Heart right ventricle (tissue), 16 donors: ENCODE results near the gene PTPRG. TPM values are rescaled to one million over a fixed set of nuclear protein-coding genes. Genes with fewer than 3 reads are reported as not detected.
A peak's percentile ranks its signal among the peaks of the same experiment; 100 is the strongest.
"Not testable (repeated sequence)": the region's sequence is repeated elsewhere in the genome, so short reads cannot be mapped to it uniquely, and the experiment has no call there.

ENCODE experiments used
- ATAC-seq, 8 donors: fragments of 200-7000 bp; cut with Tn5 transposase; one replicate each; pipeline ENCODE4 v1.9.1; 2020; ENCODE audit warnings: mild to moderate bottlenecking in 8 of 8, moderate library complexity in 8 of 8, moderate number of reproducible peaks in 1 of 8
- DNase-seq, 2 donors: peaks; one replicate each; pipeline ENCODE4 v3.0.0-alpha.2; 2020
- H3K27ac ChIP-seq, 10 donors: fragments of 200-600 bp; sonication (generic) in 2 of 10; one replicate each; pipeline versions ENCODE4 v1.5.0 to v1.8.0; 2020 to 2022; ENCODE audit warnings: mild to moderate bottlenecking in 3 of 10
- H3K27me3 ChIP-seq, 7 donors: fragments of 200-600 bp; one replicate each; pipeline ENCODE4 v1.8.0; 2021 to 2022; ENCODE audit warnings: mild to moderate bottlenecking in 2 of 7
- H3K36me3 ChIP-seq, 9 donors: fragments of 200-600 bp; sonication (generic) in 1 of 9; one replicate each; pipeline versions ENCODE4 v1.5.0 to v1.8.0; 2020 to 2022; ENCODE audit warnings: mild to moderate bottlenecking in 2 of 9
- H3K4me1 ChIP-seq, 9 donors: fragments of 200-600 bp; sonication (generic) in 1 of 9; one replicate each; pipeline versions ENCODE4 v1.5.0 to v1.8.0; 2020 to 2022; ENCODE audit warnings: mild to moderate bottlenecking in 4 of 9
- H3K4me3 ChIP-seq, 10 donors: fragments of 200-600 bp; sonication (generic) in 2 of 10; one replicate each; pipeline versions ENCODE4 v1.5.0 to v1.8.0; 2020 to 2022; ENCODE audit warnings: mild to moderate bottlenecking in 7 of 10, moderate library complexity in 2 of 10
- H3K9me3 ChIP-seq, 11 donors: fragments of 200-600 bp in 10 of 11; sonication (generic) in 2 of 11; one replicate each; pipeline versions ENCODE4 v1.5.0 to v1.8.0; 2013 to 2022; ENCODE audit warnings: mild to moderate bottlenecking in 2 of 11, control low read depth in 1 of 11, moderate library complexity in 1 of 11
- WGBS, 2 donors: extraction: QIAGEN DNeasy Blood & Tissue Kit; methylation state at CpG; one replicate each; pipeline ENCODE4 v1.1.7; 2013; ENCODE audit warnings: inconsistent platforms in 1 of 2; 5-methylcytosine and 5-hydroxymethylcytosine counted together
- intact Hi-C, 10 donors: fragments of 100-400 bp; cut with DNase I; formaldehyde crosslinking; loops; one replicate each; pipeline versions ENCODE4 v1.11.1 to v1.14.2; 2022
- polyA plus RNA-seq, 2 donors: library from polyadenylated mRNA; stranded (reverse); fragments of 200-250 nt; gene quantifications; one replicate each; pipeline ENCODE4 v1.2.3, GENCODE V29; 2013
- total RNA-seq, 10 donors: library from RNA; stranded (reverse); fragmentation: NEBNext Ultra II Directional in 3 of 10; extraction: Animal tissue kit (Norgen Biotek cat#: 25700) in 3 of 10; gene quantifications; one replicate each; pipeline versions ENCODE4 v1.2.1 to v1.2.4, GENCODE V29; 2021 to 2023
- TF ChIP-seq, protein P1 (sequence below), 9 donors: fragments of 200-600 bp; sonication (generic) in 2 of 9; IDR thresholded peaks; one replicate each; pipeline versions ENCODE4 v1.5.0 to v1.8.0; 2021 to 2022; ENCODE audit warnings: antibody characterized with exemption in 9 of 9, mild to moderate bottlenecking in 5 of 9, moderate library complexity in 1 of 9
- donor health status: Arrhythmogenic right ventricular cardiomyopathy.
- donor health status: ischemic (EF 13 %, LVEDD 7.1; RV severe dilation, severe dysfunction).
- donor health status: healthy with polysubstance abuse.
- donor health status: DM: no; HTN: yes; CAD: no.
- donor health status: DM: no; HTN: no; CAD: no.
- donor health status: ischemic (EF 25% LVEDD 6.9; RV normal size, moderate dysfunction).
- donor health status: ischemic (EF 25% LVEDD 5.7; RV mildly dilated, moderate dysfunction).
- donor health status: healthy.
- donor health status: DM: yes; HTN: yes; CAD: no.
- donor health status: Ischemic cardiomyopathy.
- donor health status: ischemic (EF 35%, LVEDD 5.7; RV mildly dilated, moderate dysfunction).
- donor health status: nonischemic (EF 11% LVEDD 7.7; RV severe dilation, severe dysfunction).
- donor health status: DM: yes; HTN: yes; CAD: no.
- donor health status: PGD.
- donor health status: ischemic (EF 29% LVEDD 5.4; RV normal size, mild dysfunction).
- donor health status: nonischemic (EF 23%, LVEDD 6.1; RV moderate dilation, normal function).

Gene PTPRG
- total and polyA plus RNA-seq, 12 donors, result 10.1 to 38.3 (median 32.6) TPM

DNA sequence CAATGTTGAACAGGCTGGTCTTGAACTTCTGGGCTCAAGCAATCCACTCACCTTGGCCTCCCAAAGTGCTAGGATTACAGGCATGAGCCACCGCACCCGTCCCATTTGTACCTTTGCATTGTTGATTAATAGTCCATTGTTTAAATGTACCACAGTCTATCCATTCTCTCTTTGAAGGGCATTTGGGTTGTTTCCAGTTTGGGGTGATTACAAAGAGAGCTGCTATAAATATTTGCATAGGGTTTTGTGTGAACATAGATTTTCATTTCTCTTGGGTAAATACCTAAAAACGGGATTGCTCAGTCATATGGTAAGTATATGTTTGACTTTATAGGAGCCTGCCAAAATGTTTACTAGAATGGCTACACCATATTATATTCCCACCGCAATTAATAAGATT lies 13.7 kb upstream of the PTPRG start:
- Histone ChIP-seq H3K27ac (no peak overlapping the region), H3K36me3 (no peaks in the 10 kb centered on the region), H3K27me3 (no peaks in the 10 kb centered on the region), H3K9me3 (peaks cover 0 to 11% (median 0%) of the 10 kb centered on the region in 11 donors), H3K4me3 (no peak overlapping the region), H3K4me1 (no peaks in the 10 kb centered on the region)
- ATAC-seq, result no peak
- DNase-seq, result no peak
- WGBS, 2 donors, result 86 to 94% methylated on average over 4 of the region's 4 CpGs
- TF ChIP-seq, protein P1, sequence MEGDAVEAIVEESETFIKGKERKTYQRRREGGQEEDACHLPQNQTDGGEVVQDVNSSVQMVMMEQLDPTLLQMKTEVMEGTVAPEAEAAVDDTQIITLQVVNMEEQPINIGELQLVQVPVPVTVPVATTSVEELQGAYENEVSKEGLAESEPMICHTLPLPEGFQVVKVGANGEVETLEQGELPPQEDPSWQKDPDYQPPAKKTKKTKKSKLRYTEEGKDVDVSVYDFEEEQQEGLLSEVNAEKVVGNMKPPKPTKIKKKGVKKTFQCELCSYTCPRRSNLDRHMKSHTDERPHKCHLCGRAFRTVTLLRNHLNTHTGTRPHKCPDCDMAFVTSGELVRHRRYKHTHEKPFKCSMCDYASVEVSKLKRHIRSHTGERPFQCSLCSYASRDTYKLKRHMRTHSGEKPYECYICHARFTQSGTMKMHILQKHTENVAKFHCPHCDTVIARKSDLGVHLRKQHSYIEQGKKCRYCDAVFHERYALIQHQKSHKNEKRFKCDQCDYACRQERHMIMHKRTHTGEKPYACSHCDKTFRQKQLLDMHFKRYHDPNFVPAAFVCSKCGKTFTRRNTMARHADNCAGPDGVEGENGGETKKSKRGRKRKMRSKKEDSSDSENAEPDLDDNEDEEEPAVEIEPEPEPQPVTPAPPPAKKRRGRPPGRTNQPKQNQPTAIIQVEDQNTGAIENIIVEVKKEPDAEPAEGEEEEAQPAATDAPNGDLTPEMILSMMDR (IDR thresholded peaks at IDR 0.05), result no peak
- intact Hi-C loops, result no loop called here

DNA sequence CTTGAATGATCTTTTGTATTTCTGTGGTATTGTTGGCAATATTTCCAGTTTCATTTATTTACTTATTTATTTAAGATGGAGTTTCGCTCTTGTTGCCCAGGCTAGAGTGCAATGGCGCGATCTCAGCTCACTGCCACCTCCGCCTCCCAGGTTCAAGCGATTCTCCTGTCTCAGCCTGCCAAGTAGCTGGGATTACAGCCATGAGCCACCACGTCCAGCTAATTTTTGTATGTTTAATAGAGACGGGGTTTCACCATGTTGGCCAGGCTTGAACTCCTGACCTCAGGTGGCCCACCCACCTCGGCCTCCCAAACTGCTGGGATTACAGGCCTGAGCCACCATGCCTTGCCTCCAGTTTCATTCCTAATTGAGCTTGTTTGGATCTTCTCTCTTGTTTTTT lies 8.7 kb upstream of the PTPRG start:
- H3K4me1 ChIP-seq, H3K4me3 ChIP-seq, H3K27me3 ChIP-seq, DNase-seq, H3K36me3 ChIP-seq, H3K27ac ChIP-seq, ATAC-seq: not testable (repeated sequence)
- 97 to 98% methylated on average over 8 of the region's 8 CpGs for whole genome bisulfite sequencing, 2 donors
- H3K9me3 ChIP-seq, result peaks cover 0 to 19% (median under 1%) of the 10 kb centered on the region in 11 donors
- intact Hi-C loops, result loop anchor here in 2 of 10 donors (10.0 kb wide), 2 partner anchors 78 to 108 kb away; no protein-coding TSS in a partner anchor

DNA sequence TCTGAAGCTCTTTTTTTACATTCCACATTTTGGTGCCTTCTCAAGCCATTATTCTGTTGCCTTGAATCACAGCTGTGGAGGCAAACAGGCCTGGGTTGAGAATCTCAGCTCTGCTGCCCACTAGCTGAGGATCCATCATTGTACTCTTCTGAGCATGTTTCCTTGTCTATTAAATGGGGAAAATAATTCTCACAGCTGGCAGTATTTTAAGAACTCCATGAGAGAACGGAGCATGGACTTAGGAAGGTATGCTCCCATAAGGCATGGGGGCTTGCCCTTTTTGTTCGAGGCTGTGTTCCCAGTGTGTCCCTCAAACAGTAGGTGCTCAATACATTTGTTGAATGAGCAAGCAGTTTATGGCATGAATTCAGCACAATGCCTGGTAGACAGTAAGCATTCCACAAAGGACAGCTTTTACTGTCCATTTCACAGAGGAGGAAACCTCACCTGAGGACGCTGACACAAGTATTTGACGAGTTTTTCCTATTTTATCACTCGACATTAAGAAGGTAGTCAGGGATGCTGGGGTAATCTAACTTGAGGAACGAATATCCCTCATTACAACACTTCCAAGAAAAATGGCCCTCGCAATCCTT lies 2.1 kb upstream of the PTPRG start:
- peak overlapping the region in 9 of 10 donors; percentile 43 to 99 (median 95) for H3K27ac ChIP-seq
- H3K4me1 ChIP-seq, result peaks cover 0 to 18% (median 6%) of the 10 kb centered on the region in 9 donors
- intact Hi-C loops, result loop anchor here in 2 of 10 donors (10.0 kb wide), 2 partner anchors 84 to 114 kb away; no protein-coding TSS in a partner anchor
- WGBS, 2 donors, result 51 to 57% methylated on average over 7 of the region's 7 CpGs
- peaks cover 0 to 21% (median 11%) of the 10 kb centered on the region in 11 donors for H3K9me3 ChIP-seq
- no peaks in the 10 kb centered on the region for H3K36me3 ChIP-seq
- DNase-seq (no peak), ATAC-seq (no peak)
- TF ChIP-seq, protein P1 (IDR thresholded peaks at IDR 0.05), result peak in 5 of 9 donors; percentile 7 to 51 (median 32)
- H3K4me3 ChIP-seq, result peak overlapping the region in 3 of 10 donors; percentile 85 to 93 (median 87)
- peaks cover 0 to 61% (median 0%) of the 10 kb centered on the region in 7 donors for H3K27me3 ChIP-seq

DNA sequence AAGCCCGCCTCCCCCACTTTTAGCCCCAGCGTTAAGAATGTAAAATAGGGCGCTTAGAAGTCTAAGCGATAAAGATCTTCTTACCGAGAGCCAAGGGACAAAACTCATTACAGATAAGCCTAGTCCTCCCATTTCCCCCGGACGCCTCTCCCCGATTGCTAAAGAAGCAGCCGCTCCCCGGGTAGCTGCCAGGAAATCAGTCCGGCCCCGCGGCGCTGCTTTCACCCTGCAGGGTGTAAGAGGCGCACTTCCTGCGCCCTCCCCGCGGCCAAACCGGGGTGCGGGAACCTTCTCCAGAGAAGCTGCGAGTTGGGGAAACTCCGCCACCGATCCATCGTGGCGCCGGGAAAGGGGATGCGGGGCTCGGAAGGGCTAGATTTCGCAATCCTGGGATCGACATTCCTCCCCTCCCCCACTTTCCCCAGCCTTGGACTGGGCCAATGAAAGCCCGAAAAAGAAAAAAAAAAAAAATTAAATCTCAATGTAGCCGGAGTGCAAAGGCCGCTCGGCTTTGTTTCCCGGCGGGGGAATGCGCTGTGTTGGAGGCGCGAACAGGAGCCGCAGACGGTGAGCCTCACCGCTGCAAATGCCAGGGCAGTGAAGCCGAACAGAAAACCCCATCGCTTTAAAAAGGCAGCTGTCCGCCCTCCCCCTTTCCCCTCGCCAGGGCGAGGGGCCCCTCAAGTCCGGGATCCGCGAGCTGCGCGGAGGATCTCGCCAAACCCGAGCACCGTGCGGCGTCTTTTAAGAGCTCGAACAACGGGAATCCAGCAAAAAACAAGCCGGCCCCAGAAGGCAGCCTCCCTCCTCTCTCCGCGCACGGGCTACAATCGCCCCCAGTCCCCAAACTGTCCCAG lies 626 bp upstream of the PTPRG start:
- TF ChIP-seq, protein P1 (IDR thresholded peaks at IDR 0.05), result peak in 4 of 9 donors; percentile 9 to 26 (median 20)
- WGBS, 2 donors, result 0 to 1% methylated on average over 62 to 64 of the region's 64 CpGs
- intact Hi-C loops, result loop anchor here (2.0 to 10.0 kb wide), 17 partner anchors 104 to 627 kb away; no protein-coding TSS in a partner anchor
- Histone ChIP-seq H3K27me3 (peaks cover 0 to 72% (median 0%) of the 10 kb centered on the region in 7 donors), H3K4me3 (peak overlapping the region; percentile 73 to 96 (median 88)), H3K9me3 (peaks cover 0 to 21% (median 11%) of the 10 kb centered on the region in 11 donors), H3K36me3 (no peaks in the 10 kb centered on the region), H3K27ac (peak overlapping the region; percentile 89 to 99 (median 97)), H3K4me1 (peaks cover 0 to 34% (median 22%) of the 10 kb centered on the region in 9 donors)
- DNase-seq, result peak; percentile 86 to 87
- ATAC-seq, result peak; percentile 40 to 68 (median 52)
